H9 (cell line): ENCODE data around the gene CERCAM. TPM values are rescaled to one million over a fixed set of nuclear protein-coding genes. Genes with fewer than 3 reads are reported as not detected.

Source experiments
- DNase-seq: peaks from one replicate; pipeline ENCODE4 v3.0.0-alpha.2; 2017
- H2AFZ ChIP-seq: one replicate; pipeline ENCODE4 v1.6.1; 2013; ENCODE audit warnings: mild to moderate bottlenecking, low read length, control low read depth, moderate library complexity
- H2AK5ac ChIP-seq: 2 replicates; pipeline ENCODE4 v1.6.1; 2013; ENCODE audit warnings: low read length, control low read depth, mixed read lengths; ENCODE audit not compliant: insufficient read length
- H2BK120ac ChIP-seq: one replicate; pipeline ENCODE4 v1.6.1; 2013; ENCODE audit warnings: low read depth, mild to moderate bottlenecking, low read length, control low read depth, inconsistent platforms; ENCODE audit not compliant: poor library complexity, severe bottlenecking
- H2BK12ac ChIP-seq: 2 replicates; pipeline ENCODE4 v1.6.1; 2013; ENCODE audit warnings: low read length, control low read depth, mixed read lengths, low read depth; ENCODE audit not compliant: insufficient read length
- H2BK15ac ChIP-seq: 2 replicates; pipeline ENCODE4 v1.6.1; 2013; ENCODE audit warnings: low read depth, low read length, control low read depth
- H2BK20ac ChIP-seq: one replicate; pipeline ENCODE4 v1.6.1; 2013; ENCODE audit warnings: low read depth, mild to moderate bottlenecking, low read length, control low read depth, inconsistent platforms; ENCODE audit not compliant: poor library complexity, severe bottlenecking
- H2BK5ac ChIP-seq: 2 replicates; pipeline ENCODE4 v1.6.1; 2013; ENCODE audit warnings: low read length, control low read depth, mixed read lengths; ENCODE audit not compliant: insufficient read length
- H3K14ac ChIP-seq: 2 replicates; pipeline ENCODE4 v1.6.1; 2013; ENCODE audit warnings: low read length, control low read depth; ENCODE audit not compliant: insufficient read depth
- H3K18ac ChIP-seq: 2 replicates; pipeline ENCODE4 v1.6.1; 2013; ENCODE audit warnings: low read depth, mild to moderate bottlenecking, mixed read lengths, low read length, control low read depth; ENCODE audit not compliant: insufficient read length
- H3K23ac ChIP-seq: 2 replicates; pipeline ENCODE4 v1.6.1; 2013; ENCODE audit warnings: low read length, control low read depth, mixed read lengths, low read depth; ENCODE audit not compliant: insufficient read length
- H3K23me2 ChIP-seq: 2 replicates; pipeline ENCODE4 v1.6.1; 2013; ENCODE audit warnings: low read depth, mild to moderate bottlenecking, mixed read lengths, low read length, control low read depth; ENCODE audit not compliant: insufficient read length, poor library complexity, severe bottlenecking
- H3K27ac ChIP-seq: 2 replicates; pipeline ENCODE4 v1.5.1; 2013; ENCODE audit warnings: low read length, control low read depth, mixed read lengths, low read depth; ENCODE audit not compliant: insufficient read length
- H3K27me3 ChIP-seq: 2 replicates; pipeline ENCODE4 v1.6.1; 2013; ENCODE audit warnings: low read length, control low read depth, inconsistent platforms; ENCODE audit not compliant: insufficient read depth
- H3K4ac ChIP-seq: 2 replicates; pipeline ENCODE4 v1.6.1; 2013; ENCODE audit warnings: low read depth, mild to moderate bottlenecking, control low read depth, inconsistent platforms, low read length, moderate library complexity
- H3K4me1 ChIP-seq: 2 replicates; pipeline ENCODE4 v1.6.1; 2013; ENCODE audit warnings: low read length, control low read depth, inconsistent platforms; ENCODE audit not compliant: insufficient read depth
- H3K4me2 ChIP-seq: 2 replicates; pipeline ENCODE4 v1.6.1; 2013; ENCODE audit warnings: low read length, control low read depth, mixed read lengths; ENCODE audit not compliant: insufficient read length, insufficient read depth
- H3K56ac ChIP-seq: 2 replicates; pipeline ENCODE4 v1.6.1; 2013; ENCODE audit warnings: low read depth, mild to moderate bottlenecking, mixed read lengths, low read length, control low read depth; ENCODE audit not compliant: insufficient read length
- H3K79me1 ChIP-seq: 2 replicates; pipeline ENCODE4 v1.6.1; 2013; ENCODE audit warnings: low read depth, mild to moderate bottlenecking, moderate library complexity, low read length, control low read depth, inconsistent platforms; ENCODE audit not compliant: insufficient read depth, poor library complexity, severe bottlenecking
- H3K79me2 ChIP-seq: 2 replicates; pipeline ENCODE4 v1.6.1; 2013; ENCODE audit warnings: low read length, control low read depth, inconsistent platforms; ENCODE audit not compliant: insufficient read depth
- H3K9ac ChIP-seq: 2 replicates; pipeline ENCODE4 v1.6.1; 2013; ENCODE audit warnings: low read length, control low read depth, mixed read lengths; ENCODE audit not compliant: insufficient read length; ENCODE audit errors: extremely low read depth
- H3K9me3 ChIP-seq: one replicate; pipeline ENCODE4 v1.6.1; 2013; ENCODE audit warnings: low read depth, low read length, inconsistent platforms; ENCODE audit not compliant: control insufficient read depth
- H3T11ph ChIP-seq: one replicate; pipeline ENCODE4 v1.6.1; 2013; ENCODE audit warnings: mild to moderate bottlenecking, low read length, control low read depth, inconsistent platforms
- H4K20me1 ChIP-seq: one replicate; pipeline ENCODE4 v1.6.1; 2013; ENCODE audit not compliant: control insufficient read depth, insufficient read length, insufficient read depth
- H4K5ac ChIP-seq: 2 replicates; pipeline ENCODE4 v1.6.1; 2013; ENCODE audit warnings: low read depth, mild to moderate bottlenecking, mixed read lengths, low read length, control low read depth; ENCODE audit not compliant: insufficient read length
- H4K8ac ChIP-seq: replicated peaks from 2 replicates; pipeline ENCODE4 v1.6.1; 2013; ENCODE audit warnings: low read length, control low read depth, mixed read lengths, low read depth; ENCODE audit not compliant: insufficient read length
- H4K91ac ChIP-seq: 2 replicates; pipeline ENCODE4 v1.6.1; 2013; ENCODE audit warnings: low read depth, mild to moderate bottlenecking, moderate library complexity, mixed read lengths, low read length, control low read depth; ENCODE audit not compliant: insufficient read length
- H3K27ac Mint-ChIP-seq, 3 experiments: 2 replicates in 2 of 3; 3 replicates in 1 of 3; pipeline ENCODE4 v1.8.0; 2020 to 2021; ENCODE audit warnings: mixed read lengths in 3 of 3, mild to moderate bottlenecking in 1 of 3, moderate library complexity in 1 of 3
- H3K27me3 Mint-ChIP-seq: 2 replicates; pipeline ENCODE4 v1.8.0; 2021; ENCODE audit warnings: low read depth, mild to moderate bottlenecking, moderate library complexity, mixed read lengths
- H3K36me3 Mint-ChIP-seq, 3 experiments: 2 replicates in 2 of 3; 3 replicates in 1 of 3; pipeline ENCODE4 v1.8.0; 2020 to 2021; ENCODE audit warnings: low read depth in 3 of 3, mixed read lengths in 3 of 3; ENCODE audit not compliant: insufficient read depth in 1 of 3
- H3K4me1 Mint-ChIP-seq, 2 experiments: 2 replicates each; pipeline ENCODE4 v1.8.0; 2020; ENCODE audit warnings: mixed read lengths in 2 of 2
- H3K4me3 Mint-ChIP-seq, 2 experiments: 2 replicates in 1 of 2; 3 replicates in 1 of 2; pipeline ENCODE4 v1.8.0; 2020 to 2021; ENCODE audit warnings: mild to moderate bottlenecking in 2 of 2, mixed read lengths in 2 of 2, moderate library complexity in 1 of 2
- H3K9me3 Mint-ChIP-seq, 2 experiments: 2 replicates in 1 of 2; 3 replicates in 1 of 2; pipeline ENCODE4 v1.8.0; 2020; ENCODE audit warnings: mild to moderate bottlenecking in 2 of 2, mixed read lengths in 2 of 2, moderate library complexity in 1 of 2
- WGBS: extraction: QIAGEN DNeasy Blood & Tissue Kit; methylation state at CpG from one replicate; pipeline ENCODE4 v1.1.7; 2013; ENCODE audit warnings: missing lambda C conversion rate, low lambda C conversion rate, mixed read lengths; ENCODE audit not compliant: insufficient read length; ENCODE audit errors: extremely low coverage; 5-methylcytosine and 5-hydroxymethylcytosine counted together
- total RNA-seq: library from RNA; stranded (reverse); gene quantifications from 2 replicates; pipeline ENCODE4 v1.2.1, GENCODE V29; 2021
- TF ChIP-seq, protein P1 (sequence below): fragments of 200-600 bp; sonication (generic); conservative IDR thresholded peaks from 3 replicates; pipeline ENCODE4 v1.8.0; 2021; ENCODE audit warnings: antibody characterized with exemption, mild to moderate bottlenecking

CERCAM gene
- total RNA-seq, 1 experiment from 2014 or later: 5.4 TPM

DNA sequence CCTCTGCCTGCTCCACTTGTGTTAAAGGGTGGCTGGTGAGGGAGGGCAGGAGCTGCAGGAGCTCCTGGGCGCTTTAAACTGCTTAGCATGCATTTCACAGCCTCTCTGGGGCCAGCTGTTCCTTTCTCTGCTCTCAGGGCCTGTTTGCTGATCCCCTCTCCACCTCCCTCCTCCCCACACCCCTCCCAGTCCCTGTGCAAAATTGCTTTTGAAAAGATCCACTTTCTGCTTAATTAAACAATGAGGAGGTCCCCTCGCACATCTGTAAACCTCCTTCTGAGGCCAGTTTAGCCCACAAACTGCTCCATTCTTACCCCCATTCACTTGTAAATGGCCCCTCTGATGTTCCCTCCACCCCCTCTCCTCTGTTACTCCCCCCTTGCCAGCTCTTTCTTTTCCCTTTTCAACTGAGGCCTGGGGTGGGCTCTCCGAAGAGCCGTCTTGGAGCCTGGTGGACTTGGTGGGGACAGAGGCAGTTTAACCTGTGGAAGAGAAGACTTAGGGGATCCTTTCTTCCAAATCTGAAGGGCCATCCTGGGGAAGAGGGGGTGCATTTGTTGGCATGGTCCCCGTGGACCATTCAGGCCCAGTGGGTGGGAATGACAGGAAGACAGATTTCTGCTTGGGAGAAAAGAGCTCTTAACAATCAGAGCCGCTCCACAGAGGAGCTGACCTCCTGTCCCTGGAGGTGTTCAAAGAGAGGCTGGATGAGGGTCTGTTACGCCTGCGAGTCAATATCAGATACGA is 37.5 kb upstream of the CERCAM start:
- Histone ChIP-seq H3K4ac (no peak overlapping the region), H4K8ac (no peak overlapping the region), H3K27me3 (peaks cover 22% of the 10 kb centered on the region), H4K20me1 (no peaks in the 10 kb centered on the region), H2AK5ac (no peak overlapping the region), H2BK15ac (no peak overlapping the region), H4K91ac (no peak overlapping the region), H3K4me1 (peaks cover 24% of the 10 kb centered on the region), H2AFZ (no peak overlapping the region), H2BK20ac (no peak overlapping the region), H2BK5ac (no peak overlapping the region), H3K14ac (no peak overlapping the region), H3K79me2 (no peaks in the 10 kb centered on the region), H3K18ac (no peak overlapping the region), H3K23me2 (no peaks in the 10 kb centered on the region), H3K23ac (no peak overlapping the region), H3K56ac (no peak overlapping the region), H3K9me3 (no peaks in the 10 kb centered on the region), H3K9ac (no peak overlapping the region), H2BK12ac (no peak overlapping the region), H4K5ac (no peak overlapping the region), H3T11ph (no peak overlapping the region), H2BK120ac (no peak overlapping the region), H3K4me2 (peak overlapping the region; percentile 46), H3K79me1 (no peaks in the 10 kb centered on the region), H3K27ac (no peak overlapping the region)
- peak overlapping the region in 2 of 3 experiments; percentile 70 to 90; a peak in 4 of 7 replicates for H3K27ac Mint-ChIP-seq
- peak; percentile 93 for DNase-seq
- no CpG with 5 or more reads among the region's 9 CpGs for WGBS
- TF ChIP-seq, protein P1, sequence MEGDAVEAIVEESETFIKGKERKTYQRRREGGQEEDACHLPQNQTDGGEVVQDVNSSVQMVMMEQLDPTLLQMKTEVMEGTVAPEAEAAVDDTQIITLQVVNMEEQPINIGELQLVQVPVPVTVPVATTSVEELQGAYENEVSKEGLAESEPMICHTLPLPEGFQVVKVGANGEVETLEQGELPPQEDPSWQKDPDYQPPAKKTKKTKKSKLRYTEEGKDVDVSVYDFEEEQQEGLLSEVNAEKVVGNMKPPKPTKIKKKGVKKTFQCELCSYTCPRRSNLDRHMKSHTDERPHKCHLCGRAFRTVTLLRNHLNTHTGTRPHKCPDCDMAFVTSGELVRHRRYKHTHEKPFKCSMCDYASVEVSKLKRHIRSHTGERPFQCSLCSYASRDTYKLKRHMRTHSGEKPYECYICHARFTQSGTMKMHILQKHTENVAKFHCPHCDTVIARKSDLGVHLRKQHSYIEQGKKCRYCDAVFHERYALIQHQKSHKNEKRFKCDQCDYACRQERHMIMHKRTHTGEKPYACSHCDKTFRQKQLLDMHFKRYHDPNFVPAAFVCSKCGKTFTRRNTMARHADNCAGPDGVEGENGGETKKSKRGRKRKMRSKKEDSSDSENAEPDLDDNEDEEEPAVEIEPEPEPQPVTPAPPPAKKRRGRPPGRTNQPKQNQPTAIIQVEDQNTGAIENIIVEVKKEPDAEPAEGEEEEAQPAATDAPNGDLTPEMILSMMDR: no peak
- H3K9me3 Mint-ChIP-seq: no peaks in the 10 kb centered on the region
- H3K4me1 Mint-ChIP-seq: peaks cover 47 to 53% of the 10 kb centered on the region in 2 experiments
- peak overlapping the region; percentile 34 to 74 for H3K4me3 Mint-ChIP-seq
- peaks cover 90% of the 10 kb centered on the region for H3K27me3 Mint-ChIP-seq
- H3K36me3 Mint-ChIP-seq: peaks cover 17 to 44% (median 43%) of the 10 kb centered on the region in 3 experiments
